ENCODE results near the gene ELP5. TPM values are rescaled to one million over a fixed set of nuclear protein-coding genes. Genes with fewer than 3 reads are reported as not detected.

ELP5 gene
- total RNA-seq, 1 donor from 2014 or later = 20.0 TPM

DNA sequence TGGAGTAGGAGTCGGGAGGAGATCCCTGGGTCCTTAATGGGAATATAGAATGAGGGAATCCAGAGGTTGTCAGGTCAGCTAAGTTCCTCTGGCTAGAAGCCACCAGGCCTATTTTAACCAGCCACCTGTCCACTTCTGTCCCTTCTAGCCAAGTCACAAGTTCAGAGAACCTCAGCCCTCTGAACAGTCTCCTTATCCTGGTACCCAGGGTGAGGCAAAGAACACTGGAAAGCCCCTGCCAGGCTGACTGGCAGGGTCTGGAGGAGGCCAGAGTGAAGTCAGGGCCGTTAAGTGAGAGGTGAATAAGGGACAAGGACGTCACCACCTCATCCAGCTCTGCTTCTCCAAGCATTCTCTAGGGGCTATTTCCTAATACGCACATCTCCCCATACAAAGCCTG is 3.2 kb upstream of the ELP5 start:
- no peak for DNase-seq (ENCODE audit: low read depth)
- TF ChIP-seq, protein P1, sequence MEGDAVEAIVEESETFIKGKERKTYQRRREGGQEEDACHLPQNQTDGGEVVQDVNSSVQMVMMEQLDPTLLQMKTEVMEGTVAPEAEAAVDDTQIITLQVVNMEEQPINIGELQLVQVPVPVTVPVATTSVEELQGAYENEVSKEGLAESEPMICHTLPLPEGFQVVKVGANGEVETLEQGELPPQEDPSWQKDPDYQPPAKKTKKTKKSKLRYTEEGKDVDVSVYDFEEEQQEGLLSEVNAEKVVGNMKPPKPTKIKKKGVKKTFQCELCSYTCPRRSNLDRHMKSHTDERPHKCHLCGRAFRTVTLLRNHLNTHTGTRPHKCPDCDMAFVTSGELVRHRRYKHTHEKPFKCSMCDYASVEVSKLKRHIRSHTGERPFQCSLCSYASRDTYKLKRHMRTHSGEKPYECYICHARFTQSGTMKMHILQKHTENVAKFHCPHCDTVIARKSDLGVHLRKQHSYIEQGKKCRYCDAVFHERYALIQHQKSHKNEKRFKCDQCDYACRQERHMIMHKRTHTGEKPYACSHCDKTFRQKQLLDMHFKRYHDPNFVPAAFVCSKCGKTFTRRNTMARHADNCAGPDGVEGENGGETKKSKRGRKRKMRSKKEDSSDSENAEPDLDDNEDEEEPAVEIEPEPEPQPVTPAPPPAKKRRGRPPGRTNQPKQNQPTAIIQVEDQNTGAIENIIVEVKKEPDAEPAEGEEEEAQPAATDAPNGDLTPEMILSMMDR (IDR thresholded peaks at IDR 0.05; ENCODE audit: insufficient read depth, low read length, severe bottlenecking) = no peak
- no peak for FAIRE-seq
- peaks cover 6% of the 10 kb centered on the region for H3K36me3 ChIP-seq (ENCODE audit: control insufficient read depth, insufficient read depth, low read length)
- no peak overlapping the region for H3K4me3 ChIP-seq (ENCODE audit: low read depth, low read length)
- no peaks in the 10 kb centered on the region for H3K27me3 ChIP-seq (ENCODE audit: control insufficient read depth, insufficient read depth, low read length)

DNA sequence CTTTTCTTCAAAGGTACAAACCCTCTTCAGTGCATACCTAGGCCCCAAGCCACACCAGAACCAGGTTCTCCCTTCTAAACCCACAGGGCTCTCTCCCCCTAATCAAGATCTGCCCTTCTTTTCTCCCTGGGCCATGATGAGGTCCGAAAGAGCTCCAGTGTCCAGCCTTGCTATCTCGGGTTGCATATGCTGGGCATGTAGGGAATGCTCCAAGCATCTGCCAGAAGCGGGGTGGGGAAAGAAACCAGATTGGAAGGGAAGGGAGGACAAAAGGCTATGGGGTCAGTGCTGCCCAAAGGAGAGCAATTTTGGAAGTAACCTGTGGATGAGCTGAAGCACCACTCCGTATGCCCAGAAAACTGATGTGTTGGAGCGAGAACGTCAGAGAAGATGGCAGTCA is 2.8 kb upstream of the ELP5 start:
- Histone ChIP-seq H3K4me3 (ENCODE audit: low read depth, low read length) (no peak overlapping the region), H3K27me3 (ENCODE audit: control insufficient read depth, insufficient read depth, low read length) (no peaks in the 10 kb centered on the region), H3K36me3 (ENCODE audit: control insufficient read depth, insufficient read depth, low read length) (peaks cover 5% of the 10 kb centered on the region)
- TF ChIP-seq, protein P1 (IDR thresholded peaks at IDR 0.05; ENCODE audit: insufficient read depth, low read length, severe bottlenecking) = no peak
- DNase-seq (ENCODE audit: low read depth) (no peak), FAIRE-seq (no peak)

DNA sequence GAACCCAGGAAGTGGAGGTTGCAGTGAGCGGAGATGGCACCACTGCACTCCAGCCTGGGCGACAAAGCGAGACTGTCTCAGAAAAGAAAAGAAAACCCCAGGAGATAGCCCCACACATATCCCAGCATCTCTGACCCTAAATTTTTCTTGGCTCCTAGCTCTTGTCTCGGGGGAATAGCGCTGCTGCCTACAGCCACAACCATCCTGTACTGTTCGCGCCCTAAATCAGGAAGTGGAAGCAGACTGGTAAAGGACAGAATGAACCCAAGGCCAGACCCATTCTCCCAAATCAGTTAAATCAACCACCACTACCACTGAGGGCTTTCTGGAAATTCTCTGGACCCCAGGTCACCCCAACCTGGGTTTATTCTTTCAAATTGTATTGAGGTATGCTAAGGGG is 2.2 kb upstream of the ELP5 start:
- peaks cover 8% of the 10 kb centered on the region for H3K36me3 ChIP-seq (ENCODE audit: control insufficient read depth, insufficient read depth, low read length)
- FAIRE-seq (no peak), DNase-seq (ENCODE audit: low read depth) (no peak)
- no peak overlapping the region for H3K4me3 ChIP-seq (ENCODE audit: low read depth, low read length)
- TF ChIP-seq, protein P1 (IDR thresholded peaks at IDR 0.05; ENCODE audit: insufficient read depth, low read length, severe bottlenecking) = no peak
- no peaks in the 10 kb centered on the region for H3K27me3 ChIP-seq (ENCODE audit: control insufficient read depth, insufficient read depth, low read length)

DNA sequence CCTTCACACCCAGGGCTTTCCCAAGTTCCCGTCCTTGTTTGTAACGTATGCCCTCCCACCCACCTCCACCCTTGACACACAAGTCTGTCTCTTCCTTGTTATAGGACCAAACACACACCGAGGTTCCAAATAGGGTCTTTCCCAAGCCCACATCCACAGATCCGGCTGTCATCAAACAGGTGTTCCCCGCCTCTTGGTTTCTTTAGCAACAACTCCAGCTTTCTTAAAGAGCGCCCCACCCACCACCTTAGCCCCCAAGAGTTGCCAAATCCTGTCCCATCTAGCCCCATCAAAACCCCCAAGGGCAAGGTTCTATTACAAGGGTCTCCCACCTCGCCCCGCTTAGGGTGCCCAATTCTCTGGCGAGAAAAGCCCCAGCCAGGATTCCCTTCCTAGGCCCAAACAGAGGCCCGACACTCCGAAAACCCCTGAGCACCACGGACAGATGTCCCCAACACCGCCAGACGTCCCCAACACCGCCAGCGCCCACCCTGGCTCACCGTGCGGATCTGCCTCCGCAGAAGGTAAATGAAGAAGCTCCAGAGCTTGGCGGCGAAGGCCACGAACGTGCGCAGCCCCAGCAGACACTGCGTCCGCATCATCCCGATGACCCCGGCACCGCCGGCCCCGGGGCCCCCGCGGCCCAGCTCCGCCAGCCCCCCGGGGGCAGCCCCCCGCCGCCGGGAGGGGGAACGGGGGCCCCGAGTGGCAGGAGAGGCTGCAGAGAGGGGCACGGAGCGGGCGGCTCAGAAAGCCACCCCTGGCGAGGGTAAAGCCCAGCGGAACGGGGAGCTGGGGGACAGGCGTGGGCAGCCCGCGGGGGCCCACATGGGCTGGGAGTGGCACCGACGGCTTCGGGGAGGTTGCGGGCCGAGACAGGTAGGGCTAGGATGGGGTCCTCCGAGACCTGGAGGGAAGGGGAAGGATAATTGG is 1.1 kb upstream of the ELP5 start:
- no peaks in the 10 kb centered on the region for H3K27me3 ChIP-seq (ENCODE audit: control insufficient read depth, insufficient read depth, low read length)
- DNase-seq (ENCODE audit: low read depth) (no peak), FAIRE-seq (no peak)
- TF ChIP-seq, protein P1 (IDR thresholded peaks at IDR 0.05; ENCODE audit: insufficient read depth, low read length, severe bottlenecking) = no peak
- peak overlapping the region; percentile 54 for H3K4me3 ChIP-seq (ENCODE audit: low read depth, low read length)
- peaks cover 7% of the 10 kb centered on the region for H3K36me3 ChIP-seq (ENCODE audit: control insufficient read depth, insufficient read depth, low read length)

DNA sequence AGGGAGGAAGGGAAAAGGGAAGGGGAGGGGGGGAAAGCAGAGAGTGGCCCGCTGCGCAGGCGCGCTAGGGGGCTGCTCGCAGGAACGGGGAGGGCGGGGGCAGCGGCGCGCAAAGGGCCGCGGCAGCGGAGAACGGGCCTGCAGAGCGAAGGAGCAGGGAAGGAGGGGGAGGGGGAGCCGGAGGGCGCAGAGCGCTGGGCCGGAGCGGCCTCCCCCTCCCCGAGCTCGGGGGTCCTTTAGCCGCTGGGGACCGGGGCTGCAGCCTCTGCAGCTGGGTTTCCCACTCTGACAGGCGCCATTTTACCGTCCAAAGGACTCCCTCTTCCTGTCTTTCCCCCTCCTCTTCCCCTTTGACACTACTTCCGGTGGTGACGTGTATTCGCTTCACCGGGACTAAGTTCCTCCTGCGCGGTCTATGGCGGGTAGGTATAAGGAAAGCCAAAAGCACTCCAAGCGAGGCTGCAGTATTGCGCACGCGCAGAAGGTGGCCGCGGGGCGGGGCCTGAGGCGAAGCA is 297 bp upstream of the ELP5 start, which contains the start of gene CTDNEP1:
CTDNEP1 (minus strand) TSS at position 74 of the 515 bp plus-strand sequence. CDS start 438 bp downstream, outside the sequence.
- Histone ChIP-seq H3K4me3 (ENCODE audit: low read depth, low read length) (peak within 1 kb of the TSS; percentile 54), H3K36me3 (ENCODE audit: control insufficient read depth, insufficient read depth, low read length) (peaks cover 5% of the 10 kb centered on the region), H3K27me3 (ENCODE audit: control insufficient read depth, insufficient read depth, low read length) (no peaks in the 10 kb centered on the region)
- TF ChIP-seq, protein P1 (IDR thresholded peaks at IDR 0.05; ENCODE audit: insufficient read depth, low read length, severe bottlenecking) = no peak
- peak; percentile 64 for FAIRE-seq
- DNase-seq (ENCODE audit: low read depth) = peak; percentile 98
